ENCODE results near the gene KIFC1.

GRCh38 chr6:33383427-33384185 is 8.0 kb upstream of the KIFC1 start:
- no peak for TF ChIP-seq CTCF (IDR thresholded peaks at IDR 0.05)
- no peak for TF ChIP-seq POLR2A (IDR thresholded peaks at IDR 0.05)

Measured in stomach (tissue), 4 donors.